LNCAP (cell line): ENCODE results near the gene MED25.

ENCODE experiments used
- TF ChIP-seq, protein P1 (sequence below): fragments of 450-650 bp; IDR thresholded peaks from 2 replicates; pipeline ENCODE4 v1.5.1; 2017; ENCODE audit warnings: mild to moderate bottlenecking

MED25 gene

DNA sequence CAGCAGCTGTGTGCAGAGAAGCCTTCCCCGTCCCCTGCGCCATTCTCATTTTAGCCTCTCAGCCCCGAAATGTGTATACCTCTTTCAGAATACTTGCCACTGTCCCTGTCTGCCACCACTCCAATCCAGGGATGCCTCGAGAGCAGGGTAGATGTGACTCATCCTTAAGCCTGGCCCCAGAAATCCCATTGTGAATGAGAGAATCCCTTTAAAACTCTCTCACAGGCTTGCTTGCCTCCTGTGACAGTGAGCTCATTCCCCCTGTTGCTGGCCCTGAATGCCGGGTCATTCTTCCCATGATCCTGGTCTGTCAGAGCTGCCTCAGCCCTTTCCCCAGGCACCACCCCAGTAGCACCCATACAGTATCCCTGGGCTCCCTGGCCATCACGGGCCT is 41.7 kb upstream of the MED25 start:
- TF ChIP-seq, protein P1, sequence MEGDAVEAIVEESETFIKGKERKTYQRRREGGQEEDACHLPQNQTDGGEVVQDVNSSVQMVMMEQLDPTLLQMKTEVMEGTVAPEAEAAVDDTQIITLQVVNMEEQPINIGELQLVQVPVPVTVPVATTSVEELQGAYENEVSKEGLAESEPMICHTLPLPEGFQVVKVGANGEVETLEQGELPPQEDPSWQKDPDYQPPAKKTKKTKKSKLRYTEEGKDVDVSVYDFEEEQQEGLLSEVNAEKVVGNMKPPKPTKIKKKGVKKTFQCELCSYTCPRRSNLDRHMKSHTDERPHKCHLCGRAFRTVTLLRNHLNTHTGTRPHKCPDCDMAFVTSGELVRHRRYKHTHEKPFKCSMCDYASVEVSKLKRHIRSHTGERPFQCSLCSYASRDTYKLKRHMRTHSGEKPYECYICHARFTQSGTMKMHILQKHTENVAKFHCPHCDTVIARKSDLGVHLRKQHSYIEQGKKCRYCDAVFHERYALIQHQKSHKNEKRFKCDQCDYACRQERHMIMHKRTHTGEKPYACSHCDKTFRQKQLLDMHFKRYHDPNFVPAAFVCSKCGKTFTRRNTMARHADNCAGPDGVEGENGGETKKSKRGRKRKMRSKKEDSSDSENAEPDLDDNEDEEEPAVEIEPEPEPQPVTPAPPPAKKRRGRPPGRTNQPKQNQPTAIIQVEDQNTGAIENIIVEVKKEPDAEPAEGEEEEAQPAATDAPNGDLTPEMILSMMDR, result no peak

DNA sequence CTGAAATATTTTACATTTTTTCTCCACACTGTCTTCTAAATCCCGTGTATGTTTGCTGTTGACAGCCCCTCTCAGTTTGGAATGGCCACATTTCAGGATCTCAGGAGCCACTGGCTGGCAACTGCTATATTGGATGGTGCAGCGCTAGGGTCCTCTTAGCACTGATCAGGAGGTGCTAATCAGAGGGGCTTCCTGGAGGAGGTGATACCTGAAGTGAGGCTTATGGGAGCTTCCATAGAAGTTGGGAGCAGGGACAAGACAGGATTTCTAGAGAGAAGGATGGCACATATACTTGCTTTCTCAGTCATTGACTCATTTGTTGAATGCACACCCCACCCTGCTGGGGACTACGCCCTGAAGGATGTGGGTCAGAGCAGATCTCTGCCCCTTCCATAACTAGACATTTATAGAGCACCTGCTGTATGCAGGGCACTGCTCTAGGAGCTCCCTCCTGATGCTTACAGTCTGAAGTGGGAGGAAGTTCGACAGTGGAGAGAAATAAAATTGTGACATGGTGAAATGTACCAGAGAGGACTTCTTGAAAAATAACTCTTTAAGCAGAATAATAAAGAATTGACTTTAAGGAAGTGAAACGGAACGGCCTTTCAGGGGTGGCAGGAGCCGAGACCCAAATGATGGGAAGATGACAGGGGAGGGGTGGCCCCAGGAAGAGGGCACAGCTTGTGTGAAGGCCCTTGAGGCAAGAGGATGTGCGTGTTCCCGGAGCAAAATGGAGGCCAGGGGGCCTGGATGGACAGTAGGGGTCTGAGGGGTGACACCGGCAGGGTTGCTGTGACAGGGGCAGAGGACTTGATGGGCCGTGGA is 38.1 kb upstream of the MED25 start:
- TF ChIP-seq, protein P1, result no peak

DNA sequence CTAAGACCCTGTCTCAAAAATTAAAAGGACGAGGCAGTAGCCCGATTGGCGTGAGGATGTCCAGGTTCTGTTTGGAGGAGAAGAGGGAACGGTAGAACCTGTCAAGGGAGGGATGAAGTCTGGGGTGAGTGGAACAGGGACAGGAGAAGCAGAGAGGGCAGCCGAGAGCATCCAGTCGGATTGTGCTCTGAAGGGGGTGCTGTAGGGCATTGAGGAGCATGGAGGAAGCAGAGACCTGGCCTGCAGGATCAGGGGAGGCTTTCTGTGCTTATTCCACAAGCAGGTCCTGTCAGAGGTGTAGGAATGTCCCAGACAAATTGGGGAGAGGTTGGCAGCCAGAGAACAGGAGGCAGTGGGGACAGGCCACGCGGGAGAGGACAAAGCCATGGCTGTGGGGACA is 37.2 kb upstream of the MED25 start:
- TF ChIP-seq, protein P1, result no peak

DNA sequence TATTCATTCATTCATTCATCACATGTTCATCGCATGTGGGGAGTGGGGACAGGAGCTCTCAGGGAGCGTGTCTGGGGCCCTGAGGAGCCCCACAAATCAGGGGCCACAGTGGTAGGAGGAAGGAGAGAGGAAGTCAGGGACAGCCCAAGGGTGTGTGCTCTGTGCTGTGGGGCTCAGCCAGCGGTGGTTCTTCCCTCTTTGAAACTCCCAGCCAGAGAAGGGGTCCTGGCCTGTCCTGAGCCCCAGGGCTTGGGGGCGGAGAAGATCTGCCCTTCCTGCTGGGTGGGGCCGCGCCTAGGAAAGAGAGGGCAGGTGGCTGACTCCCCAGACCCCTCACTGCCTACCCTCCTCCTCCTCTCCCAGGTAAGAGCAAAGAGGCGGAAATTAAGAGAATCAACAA is 36.7 kb upstream of the MED25 start:
- TF ChIP-seq, protein P1, result no peak

DNA sequence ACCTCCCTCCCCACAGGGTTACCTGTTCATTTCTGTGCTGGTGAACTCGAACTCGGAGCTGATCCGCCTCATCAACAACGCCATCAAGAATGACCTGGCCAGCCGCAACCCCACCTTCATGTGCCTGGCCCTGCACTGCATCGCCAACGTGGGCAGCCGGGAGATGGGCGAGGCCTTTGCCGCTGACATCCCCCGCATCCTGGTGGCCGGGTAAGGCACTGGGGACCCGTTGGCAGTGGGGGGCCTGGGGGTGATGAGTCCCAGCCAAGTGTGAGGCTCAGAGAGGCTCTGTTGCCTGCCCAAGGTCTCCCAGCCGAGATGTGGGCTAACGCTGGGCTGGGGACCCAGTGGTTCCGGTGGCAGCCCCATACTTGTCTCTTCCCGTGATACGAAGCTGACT is 35.6 kb upstream of the MED25 start:
- TF ChIP-seq, protein P1, result no peak

DNA sequence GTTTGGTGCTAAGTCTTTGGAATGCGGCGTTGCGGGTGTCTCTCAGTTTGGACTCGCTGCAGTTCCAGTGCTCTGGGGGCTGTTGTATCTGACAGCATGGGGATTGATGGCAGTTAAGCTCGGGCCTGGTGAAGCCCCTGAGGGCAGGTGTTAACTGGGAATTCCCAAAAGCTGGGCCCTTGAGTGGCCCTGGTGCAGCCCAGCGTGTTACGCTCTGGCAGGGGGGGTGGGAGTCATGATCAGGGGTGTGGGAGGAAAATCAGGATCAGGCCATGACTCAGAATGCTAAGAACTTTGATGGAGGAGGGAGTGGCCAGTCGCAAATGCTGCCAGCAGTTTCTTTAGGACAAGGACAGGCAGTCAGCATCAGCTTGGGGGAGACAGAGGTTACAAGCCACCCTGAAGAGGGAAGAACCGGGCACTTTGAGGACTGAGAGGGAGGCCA is 31.7 kb upstream of the MED25 start:
- TF ChIP-seq, protein P1, result no peak

DNA sequence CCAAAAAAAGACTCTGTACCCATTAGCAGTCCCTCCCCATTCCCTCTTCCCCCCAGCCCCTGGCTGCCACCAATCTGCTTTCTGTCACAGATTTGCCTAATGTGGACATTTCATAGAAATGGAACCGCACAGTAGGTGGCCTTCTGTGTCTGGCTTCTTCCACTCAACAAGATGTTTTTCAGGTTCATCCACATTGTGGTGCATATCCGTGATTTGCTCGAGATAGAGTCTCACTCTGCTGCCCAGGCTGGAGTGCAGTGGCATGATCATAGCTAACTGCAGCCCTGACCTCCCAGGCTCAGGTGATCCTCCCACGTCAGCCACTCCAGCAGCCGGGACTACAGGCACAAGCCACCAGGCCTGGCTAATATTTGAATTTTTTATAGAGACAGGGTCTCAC is 30.3 kb upstream of the MED25 start:
- TF ChIP-seq, protein P1, result no peak
